GM23248 (cell line): ENCODE measurements around the gene TMEM266.

Experiments used
- EZH2 ChIP-seq: fragments of 200-600 bp; sonication (generic); IDR thresholded peaks from 2 replicates; pipeline ENCODE4 v1.6.1; 2018; ENCODE audit warnings: antibody characterized with exemption, mild to moderate bottlenecking; ENCODE audit not compliant: insufficient read depth, poor library complexity, severe bottlenecking
- EZH2phosphoT487 ChIP-seq: fragments of 200-600 bp; sonication (generic); IDR thresholded peaks from 2 replicates; pipeline ENCODE4 v1.6.1; 2018; ENCODE audit warnings: antibody characterized with exemption, moderate library complexity, mild to moderate bottlenecking, low read depth; ENCODE audit not compliant: insufficient read depth

DNA sequence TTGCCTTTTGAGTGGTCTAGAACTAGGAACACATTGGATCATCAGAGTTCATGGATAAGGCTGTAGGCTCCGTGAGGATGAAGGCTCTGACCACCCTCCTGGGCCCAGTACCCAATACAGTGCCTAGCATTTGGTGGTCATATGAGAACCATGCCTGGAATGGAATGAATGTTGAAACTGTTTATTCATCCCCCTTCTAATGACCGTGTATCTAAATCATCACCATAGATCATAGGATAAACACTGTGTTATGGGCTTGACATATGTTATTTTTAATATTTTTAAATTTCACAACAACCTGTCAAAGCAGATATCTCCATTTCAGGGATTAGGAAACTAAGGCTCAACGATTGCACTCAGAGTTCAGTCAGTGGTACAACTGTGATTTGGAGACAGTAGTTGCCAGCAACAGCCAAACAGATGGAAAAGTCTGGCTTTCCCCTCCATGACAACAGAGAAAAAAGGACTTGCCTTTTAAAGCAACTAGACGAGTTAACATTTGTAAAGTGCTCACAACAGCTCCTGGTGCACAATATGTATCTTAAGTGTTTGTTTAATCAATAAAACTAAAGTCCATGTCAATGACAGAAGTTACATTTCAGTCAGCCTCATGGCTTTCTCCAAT, 89.6 kb downstream of the TMEM266 start:
- no peak for TF ChIP-seq EZH2
- TF ChIP-seq EZH2phosphoT487 = no peak
